G401.6 (cell line): ENCODE results near the gene ACTN3.
A peak's percentile ranks its signal among the peaks of the same experiment; 100 is the strongest.
"Not testable (repeated sequence)": the region's sequence is repeated elsewhere in the genome, so short reads cannot be mapped to it uniquely, and the experiment has no call there.

Source experiments
- FAIRE-seq: peaks from 2 replicates; lab custom pipeline; 2012; peaks lifted over from hg19 to GRCh38; lab: Jason Lieb, UNC

ACTN3 gene

GRCh38 chr11:66566221-66566620 lies 19.5 kb downstream of the ACTN3 start:
- FAIRE-seq: no peak

GRCh38 chr11:66567787-66568123 lies 21.1 kb downstream of the ACTN3 start:
- FAIRE-seq: no peak

GRCh38 chr11:66568124-66568916 lies 21.6 kb downstream of the ACTN3 start, which contains the start of gene CTSF:
Gene CTSF (minus strand): TSS chr11:66568606. CDS start chr11:66568486, 120 bp downstream.
- FAIRE-seq: no peak

GRCh38 chr11:66569076-66569475 lies 22.4 kb downstream of the ACTN3 start:
- FAIRE-seq: no peak

- no peak for FAIRE-seq
These were observed 23.6 kb downstream of the ACTN3 start for GRCh38 chr11:66570079-66570849.

GRCh38 chr11:66570850-66571180 lies 24.1 kb downstream of the ACTN3 start:
- no peak for FAIRE-seq

GRCh38 chr11:66579017-66579606 lies 32.4 kb downstream of the ACTN3 start:
- no peak for FAIRE-seq

- no peak for FAIRE-seq
These were observed 34.1 kb downstream of the ACTN3 start for GRCh38 chr11:66580803-66581202.

- FAIRE-seq: no peak
These were observed 34.6 kb downstream of the ACTN3 start for GRCh38 chr11:66581261-66581660.

- not testable (repeated sequence) for FAIRE-seq
These were observed 36.0 kb downstream of the ACTN3 start for GRCh38 chr11:66582565-66583147.

GRCh38 chr11:66585447-66585846 lies 38.7 kb downstream of the ACTN3 start:
- not testable (repeated sequence) for FAIRE-seq

GRCh38 chr11:66586136-66586535 lies 39.4 kb downstream of the ACTN3 start:
- no peak for FAIRE-seq

- FAIRE-seq: not testable (repeated sequence)
These were observed 42.6 kb downstream of the ACTN3 start for GRCh38 chr11:66589315-66589714.

GRCh38 chr11:66589996-66590675 lies 43.4 kb downstream of the ACTN3 start:
- no peak for FAIRE-seq

- no peak for FAIRE-seq
These were observed 44.5 kb downstream of the ACTN3 start for GRCh38 chr11:66591175-66591574.

GRCh38 chr11:66592457-66593302 lies 46.0 kb downstream of the ACTN3 start, which contains the start of the genes CCDC87 and CCS:
Gene CCDC87 (minus strand): TSS chr11:66593063. CDS start chr11:66593015, 48 bp downstream.
Gene CCS (plus strand): TSS chr11:66593185. CDS start chr11:66593262, 77 bp downstream.
- peak; percentile 27 for FAIRE-seq

- FAIRE-seq: no peak
These were observed 46.6 kb downstream of the ACTN3 start for GRCh38 chr11:66593303-66593635.

GRCh38 chr11:66593650-66594049 lies 46.9 kb downstream of the ACTN3 start:
- FAIRE-seq: no peak

- no peak for FAIRE-seq
These were observed 48.7 kb downstream of the ACTN3 start for GRCh38 chr11:66595245-66595904.

- FAIRE-seq: no peak
These were observed 52.3 kb downstream of the ACTN3 start for GRCh38 chr11:66598993-66599392.

GRCh38 chr11:66600219-66600618 lies 53.5 kb downstream of the ACTN3 start:
- FAIRE-seq: no peak
